Stimulated activated CD4-positive, alpha-beta T cell treated with anti-CD3 and anti-CD28 coated beads, Interleukin-12 subunit alpha, Interleukin-12 subunit beta, amount 100 ng/mL, for 48 hours (primary cell): Measurements from ENCODE around the gene LPP.

Experiments used
- DNase-seq, 3 donors: peaks; one replicate each; pipeline ENCODE4 v3.0.0-alpha.2; 2020; ENCODE audit warnings: low read depth in 2 of 3, low spot score in 1 of 3

Gene LPP

GRCh38 chr3:188352196-188352927 lies 198.4 kb downstream of the LPP start:
- no peak for DNase-seq

DNA sequence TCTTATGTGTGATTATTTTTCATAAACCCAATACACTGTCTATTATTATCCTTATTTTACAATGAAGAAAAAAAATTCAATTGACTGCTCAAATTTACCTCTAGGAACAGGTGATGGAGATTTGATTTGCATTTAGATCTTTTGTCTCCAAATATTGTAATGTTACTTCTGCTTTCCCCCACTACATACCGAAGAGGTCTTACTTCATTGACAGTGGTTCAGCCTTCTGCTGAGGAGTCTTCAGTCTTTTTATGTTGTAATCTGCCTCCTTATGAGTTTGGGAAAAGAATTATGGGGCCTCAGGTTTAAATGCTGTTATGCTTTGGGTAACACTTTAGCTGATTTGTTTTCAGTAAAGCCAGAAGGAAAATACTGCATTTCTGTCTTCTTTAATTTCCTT lies 199.5 kb downstream of the LPP start:
- no peak for DNase-seq

GRCh38 chr3:188358787-188359493 lies 205.0 kb downstream of the LPP start:
- DNase-seq, result no peak

DNA sequence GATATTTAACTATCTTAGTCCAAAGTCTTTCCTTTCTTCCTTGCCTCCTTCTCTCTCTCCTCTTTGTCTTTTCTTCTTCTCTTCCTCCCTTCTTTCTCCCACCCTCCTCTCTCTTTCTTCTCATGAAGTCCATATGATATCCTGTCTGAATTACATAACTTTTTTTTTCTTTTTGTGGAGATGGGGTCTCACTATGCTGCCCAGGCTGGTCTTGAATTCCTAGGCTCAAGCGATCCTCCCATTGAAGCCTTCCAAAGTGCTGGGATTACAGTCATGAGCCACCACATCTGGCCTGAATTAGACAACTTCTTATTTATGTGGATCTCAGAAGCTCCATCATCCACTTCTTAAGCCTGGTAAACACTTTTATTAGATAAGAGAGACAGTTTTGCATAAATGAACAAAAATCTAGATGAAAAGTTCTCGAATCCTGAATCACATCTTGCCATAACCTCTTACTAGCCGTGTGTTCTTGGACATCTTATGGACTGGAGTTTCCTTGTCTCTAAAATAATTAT lies 206.5 kb downstream of the LPP start:
- DNase-seq, result no peak

DNA sequence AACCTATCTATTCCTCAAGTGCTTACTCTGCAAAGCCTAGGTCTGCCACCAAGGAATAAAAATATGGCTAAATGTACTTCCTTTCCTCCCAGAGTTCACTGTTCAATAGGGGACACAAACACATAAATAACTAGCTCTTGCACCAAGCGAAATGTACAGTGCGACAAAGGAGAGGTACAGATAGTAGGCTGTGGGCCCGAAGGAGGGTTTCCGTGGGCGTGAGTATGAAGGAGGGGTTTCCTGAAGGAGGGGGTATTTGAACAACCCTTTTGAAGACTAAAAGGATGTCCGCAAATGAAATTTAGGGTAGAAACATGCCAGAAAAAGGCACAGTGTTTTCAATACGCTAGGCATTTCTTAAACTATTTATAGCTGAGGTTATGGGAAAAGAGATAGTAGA lies 207.9 kb downstream of the LPP start:
- DNase-seq, result no peak

DNA sequence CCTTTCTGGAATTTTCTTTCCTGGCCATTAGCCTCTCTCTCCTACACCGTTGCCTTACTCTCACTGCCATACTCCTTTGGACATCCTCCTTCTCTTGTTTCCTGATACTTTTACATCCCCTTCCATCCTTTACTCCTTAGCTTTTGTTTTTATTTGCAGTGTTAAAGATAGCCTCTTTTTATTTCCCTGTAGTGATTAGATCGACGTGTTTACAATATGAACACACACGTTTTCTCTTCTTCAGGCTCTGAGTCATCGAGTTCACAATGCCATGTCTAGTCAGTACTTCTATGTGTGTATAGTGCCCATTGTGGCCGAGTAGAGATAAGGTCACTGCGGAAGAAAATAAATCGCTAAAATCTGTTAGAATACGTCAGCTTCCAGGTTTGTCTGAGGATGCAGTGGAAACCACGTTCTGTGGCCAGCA lies 208.5 kb downstream of the LPP start:
- no peak for DNase-seq

DNA sequence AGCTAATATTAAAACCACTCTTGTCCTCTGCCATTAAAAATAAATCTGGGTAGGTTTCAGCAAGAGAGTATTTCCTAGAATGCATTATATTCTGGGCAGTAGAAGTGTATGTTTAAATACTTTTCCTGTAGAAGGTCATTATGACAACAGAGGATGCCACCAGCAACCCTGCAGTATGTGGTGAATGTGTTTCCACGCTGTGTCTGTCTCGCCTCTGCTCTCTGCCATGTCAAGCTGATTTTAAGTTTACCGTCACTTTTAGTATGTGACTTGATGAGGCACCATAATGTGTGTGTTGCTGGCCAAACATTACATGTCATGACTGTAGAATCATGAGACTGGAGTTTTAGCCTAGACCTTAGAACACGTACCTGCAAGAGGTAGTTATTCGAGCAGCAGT lies 211.2 kb downstream of the LPP start:
- no peak for DNase-seq

DNA sequence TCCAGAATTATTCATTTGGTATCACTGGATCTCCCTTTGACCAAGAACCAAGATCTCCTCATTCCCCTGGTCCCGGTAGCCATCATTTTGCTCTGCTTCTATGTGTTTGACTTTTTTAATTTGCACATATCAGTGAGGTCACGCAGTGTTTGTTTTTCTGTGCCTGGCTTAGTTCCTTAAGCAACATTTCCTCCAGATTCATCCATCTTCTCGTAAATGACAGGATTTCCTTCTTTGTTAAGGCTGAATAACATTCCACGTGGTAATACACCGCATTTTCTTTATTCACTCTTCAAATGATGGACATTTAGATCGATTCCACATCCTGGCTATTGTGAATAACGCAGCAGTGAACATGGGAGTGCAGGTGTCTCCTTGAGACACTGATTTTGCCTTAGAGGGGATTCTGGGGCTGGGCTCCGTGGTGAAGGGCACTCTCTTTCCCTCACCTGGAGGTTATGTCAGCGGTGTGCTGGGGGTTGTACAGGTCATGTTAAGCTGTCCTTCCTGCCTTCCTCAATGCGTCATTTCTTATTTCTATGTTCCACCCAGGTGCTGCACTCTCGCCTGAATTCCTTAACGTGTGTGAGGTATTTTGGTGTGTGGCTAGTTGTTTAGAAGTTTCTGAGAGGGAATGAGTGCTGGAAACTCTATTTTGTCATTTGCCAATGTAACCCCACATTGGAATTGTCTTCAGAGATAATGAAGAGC lies 212.2 kb downstream of the LPP start:
- no peak for DNase-seq

DNA sequence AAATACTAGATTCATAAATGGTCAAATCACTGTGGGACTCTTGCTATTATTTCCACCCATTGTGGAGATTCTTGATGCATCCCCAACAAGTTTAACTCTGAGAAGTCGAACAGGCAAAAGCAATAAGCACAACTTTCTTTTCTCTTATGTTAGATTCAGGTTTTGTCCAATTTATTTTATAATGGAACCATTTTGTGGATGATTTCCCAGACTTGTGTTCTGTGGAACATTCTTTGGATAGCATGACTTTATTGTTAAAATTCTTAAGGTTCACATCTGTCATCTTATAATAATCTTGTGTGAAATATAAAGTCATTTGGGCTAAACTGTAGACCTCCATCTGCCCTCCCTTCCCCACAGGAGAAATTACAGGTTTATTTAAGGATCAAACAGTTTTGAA lies 213.7 kb downstream of the LPP start:
- DNase-seq, result no peak

DNA sequence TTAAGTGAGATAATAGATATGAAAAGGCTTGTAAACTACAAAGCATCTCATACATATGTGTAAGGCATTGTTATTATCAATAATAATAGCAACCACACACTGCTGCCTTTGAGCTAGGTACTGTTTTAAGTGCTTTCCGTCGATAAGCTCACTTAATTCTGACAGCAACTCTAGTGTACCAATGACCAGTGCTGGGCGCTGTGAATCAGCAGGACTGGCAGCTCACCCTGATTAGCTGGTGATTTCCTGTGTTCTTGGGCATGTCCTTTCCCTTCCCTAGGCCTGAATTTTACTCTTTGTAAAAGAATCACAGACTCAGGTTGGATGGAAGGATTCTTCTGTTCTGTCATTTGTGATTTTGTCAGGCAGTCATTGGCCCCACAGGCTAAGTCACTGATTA lies 215.6 kb downstream of the LPP start:
- no peak for DNase-seq

DNA sequence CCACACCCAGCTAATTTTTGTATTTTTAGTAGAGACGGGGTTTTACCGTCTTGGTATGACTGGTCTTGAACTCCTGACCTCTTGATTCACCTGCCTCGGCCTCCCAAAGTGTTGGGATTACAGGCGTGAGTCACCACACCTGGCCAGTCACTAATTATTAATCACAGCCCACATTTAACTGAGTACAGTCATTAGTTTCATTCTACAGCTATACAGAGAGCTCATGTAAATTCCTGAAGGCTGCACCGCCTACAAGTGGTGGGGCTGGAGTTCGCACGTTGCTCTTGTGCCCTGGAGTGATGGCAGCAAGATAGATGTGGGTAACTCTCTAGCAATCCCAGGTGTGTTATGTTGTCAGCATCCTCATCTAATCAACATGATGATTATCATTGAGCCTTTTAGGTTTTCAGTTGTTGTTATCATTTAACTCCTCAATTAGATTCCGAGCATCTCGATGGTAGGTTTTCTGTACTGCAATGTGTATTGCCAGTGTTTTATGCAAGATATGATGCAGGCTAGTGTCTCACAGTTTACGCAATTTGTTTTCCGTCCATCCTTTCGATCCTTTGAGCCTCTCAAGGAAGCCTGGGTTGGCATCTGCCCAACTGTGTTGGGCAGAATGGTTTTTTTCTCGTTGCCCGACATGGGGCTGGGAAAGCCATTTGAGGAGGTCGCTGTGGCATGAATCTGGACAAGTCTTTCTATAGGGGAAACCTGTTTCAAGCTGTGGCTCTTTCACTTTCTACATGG lies 216.3 kb downstream of the LPP start:
- DNase-seq, result no peak

DNA sequence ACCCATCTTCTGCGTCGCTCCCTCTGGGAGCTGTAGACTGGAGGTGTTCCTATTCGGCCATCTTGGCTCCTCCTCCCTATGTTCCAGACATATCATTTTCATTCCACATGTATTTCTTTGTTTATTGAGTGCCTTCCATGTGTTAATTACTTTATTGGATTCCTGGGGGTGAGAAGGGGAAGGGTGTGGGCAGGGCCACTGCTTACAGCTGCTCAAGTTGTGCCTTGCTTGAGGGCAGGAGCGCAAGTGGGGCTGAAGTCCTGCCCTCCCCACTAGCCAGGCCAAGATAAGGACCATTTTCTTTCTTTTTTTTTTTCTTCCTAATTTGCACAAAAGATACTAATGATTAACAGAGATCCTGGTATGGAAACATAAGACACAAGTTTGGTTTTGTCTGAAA lies 224.8 kb downstream of the LPP start:
- no peak for DNase-seq

DNA sequence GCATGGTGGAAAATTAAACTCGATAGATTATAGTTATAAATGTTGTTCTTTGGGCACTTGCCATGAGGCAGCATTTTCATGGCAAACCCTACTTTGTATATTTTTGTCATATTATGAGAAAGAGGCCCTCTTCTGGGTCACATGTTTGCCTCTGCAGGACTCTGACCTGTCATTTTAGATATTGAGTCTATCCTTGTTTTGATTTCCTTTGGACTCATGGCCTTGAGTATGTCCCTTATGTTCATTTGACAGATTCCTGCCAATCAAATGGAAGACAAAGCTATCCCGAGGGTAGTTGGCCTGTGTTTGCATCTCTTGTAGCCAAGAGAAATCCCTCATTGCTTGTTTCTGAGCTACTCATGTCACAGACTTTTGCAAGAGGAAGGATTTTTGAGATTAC lies 226.3 kb downstream of the LPP start:
- no peak for DNase-seq

GRCh38 chr3:188380722-188381121 lies 226.8 kb downstream of the LPP start:
- no peak for DNase-seq

DNA sequence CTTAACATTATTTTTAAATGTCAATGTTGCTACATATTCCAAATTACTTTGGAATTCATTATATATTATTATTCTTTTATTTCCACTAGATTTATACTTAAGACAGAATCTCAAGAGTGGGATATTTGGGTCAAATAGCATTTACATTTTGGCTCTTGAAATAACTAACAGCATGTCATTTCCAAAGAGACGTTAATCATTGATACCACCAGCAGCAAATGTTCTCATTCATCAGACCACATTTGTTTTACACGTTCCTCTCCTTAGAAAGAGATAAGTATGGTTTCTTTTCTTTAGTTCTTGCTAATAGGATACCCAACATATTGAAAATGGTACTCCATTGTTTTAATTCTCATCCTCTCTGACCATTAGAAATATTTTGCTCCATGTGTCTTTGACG lies 229.8 kb downstream of the LPP start:
- no peak for DNase-seq

GRCh38 chr3:188385295-188385694 lies 231.3 kb downstream of the LPP start:
- DNase-seq, result no peak

GRCh38 chr3:188389711-188390342 lies 235.9 kb downstream of the LPP start:
- DNase-seq, result peak; percentile 33 to 62 (median 40)

GRCh38 chr3:188390343-188390718 lies 236.4 kb downstream of the LPP start:
- no peak for DNase-seq

DNA sequence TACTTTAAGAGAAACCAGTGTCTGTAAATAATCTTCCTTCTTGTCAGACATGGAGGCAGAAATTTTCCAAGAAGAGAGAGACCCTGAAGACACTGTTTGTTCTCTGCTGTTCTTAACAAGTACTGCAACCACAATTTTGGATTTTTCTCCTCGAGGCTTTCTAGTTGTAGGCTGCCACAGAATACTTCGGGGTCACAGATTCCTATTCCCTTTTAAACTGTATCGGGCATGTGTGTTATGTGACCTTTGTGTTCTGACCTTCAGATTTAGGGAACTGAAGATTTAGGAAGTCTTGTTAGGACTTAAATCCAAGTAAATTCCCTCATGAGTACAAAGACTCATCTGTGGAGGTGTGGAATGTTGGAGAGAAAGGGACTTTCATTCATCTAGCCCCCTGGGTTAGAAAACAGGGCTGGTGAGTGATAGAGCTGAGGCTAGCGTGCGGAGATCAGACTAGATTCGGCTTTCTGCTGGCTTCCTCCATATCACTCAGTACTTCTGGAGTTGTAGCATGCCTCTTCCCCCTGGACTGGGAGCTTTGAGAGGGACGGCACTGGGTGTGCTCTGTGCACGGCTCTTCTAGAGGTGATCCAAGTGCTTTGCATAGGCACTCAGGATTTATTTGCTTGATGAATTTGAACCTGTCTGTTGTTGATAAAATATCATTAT lies 237.0 kb downstream of the LPP start:
- no peak for DNase-seq

DNA sequence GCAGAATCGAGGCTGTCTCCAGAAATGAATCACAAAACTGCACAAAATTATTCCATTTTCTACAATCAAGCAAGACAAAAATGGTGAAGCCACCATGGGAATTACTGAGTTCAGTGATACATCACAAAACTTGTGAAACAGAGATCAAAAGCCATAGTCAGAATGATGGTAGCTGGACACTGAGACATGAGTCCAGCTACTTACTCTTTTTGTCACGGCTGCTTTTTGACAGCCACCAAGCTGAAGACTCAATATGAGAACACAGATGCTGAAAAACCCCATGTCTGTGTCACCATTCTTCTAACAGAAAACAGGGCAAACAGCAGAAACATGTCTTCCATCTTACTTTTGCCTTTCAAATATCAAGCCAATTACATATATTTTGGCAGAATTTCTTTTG lies 237.6 kb downstream of the LPP start:
- no peak for DNase-seq
